HTERT RPE-1 (cell line): Measurements from ENCODE around the gene SIGLEC9.

Experiments used
- in situ Hi-C: fragments of 300-500 bp; cut with MboI; formaldehyde crosslinking; loops from 4 replicates; pipeline ENCODE4 v1.14.3; 2020; ENCODE audit warnings: low sequenced_read_pairs

SIGLEC9 gene

DNA sequence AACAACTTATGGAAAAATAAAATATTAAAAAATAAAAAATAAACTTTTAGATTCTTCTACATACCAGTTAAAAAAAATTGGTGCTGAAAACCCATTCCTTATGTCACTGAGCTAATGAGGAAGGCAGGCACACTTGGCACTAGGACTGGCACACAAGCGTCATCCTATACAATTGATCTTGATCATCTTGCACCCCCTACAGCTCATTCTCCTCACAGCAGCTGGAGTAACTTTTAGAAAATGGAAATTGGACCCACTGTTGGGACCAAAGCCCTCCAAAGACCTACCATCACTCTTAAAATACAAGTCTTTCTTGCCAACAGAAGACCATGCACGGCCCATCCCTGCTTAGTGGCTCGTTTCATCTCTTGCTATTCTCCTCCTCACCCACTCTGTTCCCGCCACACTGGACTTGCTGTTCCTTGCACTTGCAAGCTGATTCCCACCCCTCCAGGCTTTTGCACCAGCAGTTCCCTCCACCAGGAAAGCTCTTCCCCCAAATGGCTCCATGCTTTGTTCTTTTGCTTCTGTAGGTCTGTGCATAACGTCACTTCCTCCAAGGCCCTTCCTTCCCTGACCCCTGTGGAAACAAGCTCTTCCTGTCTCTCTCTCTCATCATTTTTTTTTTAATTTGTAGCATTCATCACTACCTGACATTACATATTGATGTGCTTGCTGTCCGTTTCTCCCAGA is 28.1 kb upstream of the SIGLEC9 start:
- in situ Hi-C loops, result no loop called here

DNA sequence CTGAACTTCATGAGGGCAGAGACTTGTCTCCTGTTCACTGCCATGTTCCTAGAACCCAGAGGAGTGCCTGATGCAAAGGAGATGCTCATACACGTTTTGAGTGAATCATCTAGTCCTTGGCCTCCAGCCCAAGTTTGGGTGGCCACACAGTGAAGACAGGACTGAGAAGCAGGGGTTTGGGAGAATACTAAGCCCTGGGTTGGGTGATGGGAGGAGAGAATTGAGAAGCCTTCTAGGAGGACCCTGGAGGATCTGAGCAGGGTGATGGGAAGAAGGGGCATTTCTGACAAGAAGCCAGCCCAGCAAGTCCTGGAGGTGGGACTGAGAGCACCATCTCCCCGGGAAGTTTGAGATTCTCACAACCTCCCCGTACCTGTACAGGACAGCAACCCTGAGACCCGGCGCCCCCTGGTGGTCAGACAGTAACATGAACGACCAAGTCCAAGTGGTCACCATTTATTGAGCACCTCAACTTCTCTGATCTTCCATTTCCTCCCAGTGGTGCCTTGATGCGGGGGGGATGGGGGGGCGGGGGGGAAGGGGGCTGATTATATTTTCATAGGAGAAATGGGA is 27.5 kb upstream of the SIGLEC9 start:
- in situ Hi-C loops, result no loop called here

DNA sequence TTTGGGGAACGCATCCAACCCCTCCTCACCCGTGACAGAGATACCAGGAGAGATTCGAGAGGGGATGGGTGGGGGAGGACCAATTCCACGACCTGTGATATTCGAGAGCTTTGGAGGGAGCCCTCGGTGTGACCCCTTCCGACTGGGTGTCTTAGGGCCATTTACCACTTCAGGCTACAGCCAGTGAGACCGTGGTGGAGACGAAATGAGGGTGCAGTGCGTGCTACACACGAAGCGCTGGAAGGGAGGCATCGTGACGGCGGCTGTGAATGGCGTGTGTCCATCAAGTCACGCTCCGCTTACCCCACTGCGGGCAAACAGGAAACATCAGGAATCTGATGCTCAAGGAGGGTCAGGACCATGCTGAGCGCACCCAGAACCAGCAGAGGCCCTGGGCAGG is 26.9 kb upstream of the SIGLEC9 start:
- in situ Hi-C loops, result no loop called here

DNA sequence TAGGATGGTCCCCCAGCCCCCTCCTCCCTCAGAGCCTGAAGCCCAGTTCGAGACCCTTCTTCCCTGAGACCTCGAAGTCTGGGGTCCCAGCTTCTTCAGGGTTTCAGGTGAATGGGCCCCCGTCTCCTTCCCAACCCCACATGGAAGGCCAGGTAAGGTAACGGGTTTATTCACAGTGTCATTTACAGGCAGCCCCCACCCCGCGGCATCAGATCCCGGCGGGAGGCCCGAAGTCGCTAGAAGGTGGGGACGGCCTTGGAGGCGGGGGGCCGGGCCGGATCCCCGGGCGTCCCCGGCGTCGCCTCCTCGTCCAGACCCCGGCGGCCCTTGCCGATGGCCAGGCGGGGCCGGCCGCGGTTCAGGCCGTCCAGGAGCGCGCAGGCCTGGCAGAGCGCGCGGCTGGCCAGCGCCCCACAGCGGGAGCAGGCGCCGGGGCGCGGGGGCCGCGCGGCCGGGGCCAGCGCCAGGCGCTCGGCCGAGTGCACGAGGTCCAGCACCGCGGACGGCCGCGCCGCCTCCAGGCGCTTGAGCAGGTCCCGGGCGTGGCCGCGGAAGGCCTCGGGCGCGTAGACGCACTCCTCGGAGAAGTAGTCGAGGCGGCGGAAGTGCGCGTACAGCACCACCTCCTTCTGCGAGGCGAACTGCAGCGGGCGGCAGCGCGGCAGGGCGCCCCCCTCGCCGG is 26.2 kb upstream of the SIGLEC9 start:
- in situ Hi-C loops, result no loop called here

DNA sequence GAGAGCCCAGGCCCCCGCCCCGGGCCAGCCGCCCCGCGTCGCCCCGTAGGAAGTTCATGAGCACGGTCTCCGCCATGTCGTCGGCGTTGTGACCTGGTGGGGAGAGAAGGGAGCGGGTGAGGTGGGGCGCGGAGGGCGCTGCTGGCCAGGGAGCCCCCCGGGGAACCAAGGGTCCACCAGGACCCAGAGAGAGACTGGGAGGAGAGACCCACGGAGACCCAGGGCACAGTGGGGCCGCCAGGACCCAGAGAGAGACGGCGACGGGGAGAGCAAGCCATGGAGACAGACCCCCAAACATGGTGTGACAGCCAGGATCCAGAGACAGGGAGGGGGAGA is 25.7 kb upstream of the SIGLEC9 start:
- in situ Hi-C loops, result no loop called here

DNA sequence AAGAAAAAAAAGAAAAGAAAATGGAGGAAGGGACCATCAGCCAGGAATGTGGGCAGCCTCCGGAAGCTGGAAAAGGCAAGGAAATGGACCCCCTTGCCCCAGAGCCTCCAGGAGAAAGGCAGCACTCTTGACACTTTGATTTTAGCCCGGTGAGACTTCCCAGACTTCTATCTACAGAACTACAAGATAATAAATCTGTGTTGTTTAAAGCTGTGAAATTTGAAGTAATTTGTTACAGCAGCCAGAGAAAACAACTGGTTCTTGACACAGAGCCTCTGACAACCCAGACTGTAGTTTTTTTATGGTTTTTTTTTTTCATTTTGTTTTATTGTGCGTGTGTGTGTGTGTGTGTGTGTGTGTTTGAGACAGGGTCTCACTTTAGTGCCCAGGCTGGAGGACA is 24.1 kb upstream of the SIGLEC9 start:
- in situ Hi-C loops, result no loop called here

DNA sequence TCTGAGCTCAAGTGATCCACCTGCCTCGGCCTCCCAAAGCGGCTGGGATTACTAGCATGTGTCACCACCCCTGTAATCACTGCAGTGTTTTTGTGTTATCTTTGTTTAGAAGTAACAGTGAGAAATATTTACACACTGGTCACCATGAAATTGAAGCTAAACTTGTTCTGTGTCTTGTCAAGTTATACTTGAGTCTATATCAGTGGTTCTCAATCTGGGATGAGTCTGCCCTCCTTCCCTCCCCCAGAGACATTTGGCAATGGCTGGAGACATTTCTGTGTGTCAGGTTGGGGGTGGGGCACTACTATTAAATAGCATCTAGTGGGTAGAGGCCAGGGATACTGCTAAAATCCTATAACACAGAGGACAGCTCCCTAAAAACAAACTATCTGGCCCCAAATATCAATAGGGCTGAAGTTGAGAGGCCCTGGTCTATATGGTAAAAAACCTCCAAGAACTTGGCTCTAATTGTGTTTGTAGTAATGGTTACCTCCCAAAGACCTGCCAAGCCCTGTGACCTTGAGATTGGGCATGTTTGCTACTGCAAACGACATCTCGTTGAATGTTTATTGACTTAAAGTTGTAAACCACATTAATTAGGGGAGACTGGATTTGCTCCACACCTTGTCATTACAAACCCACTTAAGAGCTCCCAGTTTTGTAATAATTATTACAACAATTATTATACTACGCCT is 23.4 kb upstream of the SIGLEC9 start:
- in situ Hi-C loops, result no loop called here

DNA sequence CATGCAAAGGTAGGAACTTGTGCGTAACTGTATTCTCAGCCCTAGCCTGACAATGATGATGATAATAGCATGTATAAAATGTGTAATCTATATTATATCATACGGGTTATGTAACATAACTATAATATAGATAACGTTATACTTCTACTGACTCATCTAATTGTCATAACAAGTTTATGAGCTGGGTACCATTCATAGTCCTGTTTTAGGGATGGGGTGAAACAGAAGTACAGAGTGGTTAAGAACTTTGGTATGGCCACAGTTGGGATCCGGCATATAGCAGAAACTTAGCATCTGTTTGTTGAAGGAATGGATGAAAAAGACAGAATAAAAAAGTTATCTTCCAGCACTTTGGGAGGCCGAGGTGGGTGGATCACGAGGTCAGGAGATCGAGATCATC is 21.7 kb upstream of the SIGLEC9 start:
- in situ Hi-C loops, result no loop called here

DNA sequence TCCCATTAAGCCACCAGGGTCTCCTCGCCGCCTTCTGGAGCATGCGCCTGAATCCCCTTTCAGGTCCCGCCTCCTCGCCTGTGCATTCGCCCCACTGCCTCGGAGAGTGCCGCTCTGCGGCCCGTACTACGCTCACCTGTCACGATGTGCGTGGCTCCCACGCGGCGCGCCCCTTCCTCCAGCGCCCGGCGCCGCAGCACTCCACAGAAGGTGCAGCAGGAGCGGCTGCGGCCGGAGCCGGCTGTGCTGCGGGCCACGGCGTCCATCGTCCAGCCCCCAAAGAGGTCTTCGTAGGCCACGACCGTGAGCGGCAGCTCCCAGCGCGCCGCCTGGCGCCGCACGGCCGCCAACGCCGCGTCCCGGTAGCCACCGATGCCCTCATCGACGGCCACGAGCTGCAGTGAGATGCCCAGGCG is 20.8 kb upstream of the SIGLEC9 start:
- in situ Hi-C loops, result no loop called here

DNA sequence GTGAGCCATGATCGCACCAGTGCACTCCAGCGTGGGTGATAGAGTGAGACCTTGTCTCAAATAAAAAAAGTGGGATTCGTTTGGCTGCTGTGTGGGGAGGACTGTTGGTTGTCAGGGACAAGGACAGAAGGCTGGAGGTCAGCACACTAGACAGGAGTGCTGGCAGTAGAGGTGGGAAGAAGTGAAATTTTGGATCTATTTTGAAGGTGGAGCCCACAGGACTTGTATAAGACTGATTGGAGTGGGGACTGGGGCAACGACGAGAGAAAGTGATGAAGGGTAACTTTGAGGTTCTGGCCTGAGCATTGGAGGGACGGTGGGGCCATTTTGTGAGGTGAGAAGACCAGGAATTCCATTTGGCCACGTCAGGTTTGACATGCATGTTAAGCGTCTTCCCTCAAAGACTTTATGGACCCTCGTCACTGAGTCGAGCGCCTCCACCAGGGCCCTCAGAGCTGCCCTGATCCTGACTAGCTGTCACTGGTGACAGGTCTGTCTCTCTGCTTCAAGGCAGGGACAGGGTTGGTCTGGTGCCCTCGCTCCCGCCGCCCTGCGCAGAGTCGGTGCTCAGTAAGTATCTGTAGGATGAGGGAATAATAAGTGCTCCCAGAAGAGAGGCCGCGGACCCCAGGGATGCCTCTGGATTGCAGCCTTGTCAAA is 17.2 kb upstream of the SIGLEC9 start:
- in situ Hi-C loops, result no loop called here

DNA sequence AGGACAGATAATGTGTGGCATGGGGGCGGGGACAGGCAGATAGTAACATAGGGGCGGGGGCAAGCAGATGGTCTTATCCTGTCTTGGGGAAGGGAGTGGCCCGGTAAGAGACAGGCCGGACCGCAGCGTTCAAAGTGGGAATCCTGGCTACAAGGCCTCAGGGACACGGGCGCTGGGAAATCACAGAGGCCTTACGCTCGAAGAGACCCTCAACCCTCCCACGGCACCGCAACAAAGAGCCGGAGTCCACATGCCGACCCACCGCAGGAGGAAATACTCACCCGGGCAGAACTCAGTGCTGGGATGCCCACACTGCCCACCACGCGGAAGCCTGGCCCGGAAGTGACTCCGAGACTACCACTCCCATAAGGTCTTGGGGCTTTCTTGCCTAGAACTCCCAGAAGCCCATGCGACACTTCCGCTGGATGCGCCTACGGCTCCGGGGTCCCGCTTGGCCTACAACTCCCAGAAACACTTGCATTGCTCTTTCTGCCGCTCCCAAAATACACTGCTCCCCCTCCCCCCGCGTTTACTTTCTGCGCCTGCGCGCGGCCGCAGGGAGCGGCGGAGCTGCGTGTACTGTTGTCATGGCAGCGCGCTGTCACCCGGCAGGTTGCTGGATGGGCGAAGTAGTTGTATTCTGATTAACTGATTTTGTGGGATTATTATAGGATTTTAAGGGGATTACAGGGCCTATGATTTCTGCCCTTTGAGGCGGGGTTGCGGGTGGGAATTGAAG is 16.5 kb upstream of the SIGLEC9 start, which contains the start of gene CTU1:
TSS of gene CTU1 (minus strand) at position 344 of the 739 bp plus-strand sequence. CDS start 3,840 bp downstream, outside the sequence.
- in situ Hi-C loops, result no loop called here

DNA sequence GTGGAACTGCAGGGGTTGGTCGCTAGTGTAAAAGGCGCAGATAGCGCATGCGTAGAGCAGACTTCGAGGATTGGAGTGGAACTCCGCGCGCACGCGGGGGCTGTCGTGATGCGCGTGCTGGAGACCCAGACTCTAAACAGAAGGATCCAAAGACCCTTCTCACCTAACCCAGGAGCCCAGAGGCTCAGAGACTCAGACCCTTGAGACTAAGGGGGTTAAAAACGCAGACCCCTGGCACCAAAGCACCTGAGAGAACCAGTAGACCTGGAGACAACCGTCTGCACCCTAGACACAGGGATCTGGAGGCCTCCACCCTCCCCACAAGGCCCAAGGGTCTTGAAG is 15.9 kb upstream of the SIGLEC9 start:
- in situ Hi-C loops, result no loop called here

DNA sequence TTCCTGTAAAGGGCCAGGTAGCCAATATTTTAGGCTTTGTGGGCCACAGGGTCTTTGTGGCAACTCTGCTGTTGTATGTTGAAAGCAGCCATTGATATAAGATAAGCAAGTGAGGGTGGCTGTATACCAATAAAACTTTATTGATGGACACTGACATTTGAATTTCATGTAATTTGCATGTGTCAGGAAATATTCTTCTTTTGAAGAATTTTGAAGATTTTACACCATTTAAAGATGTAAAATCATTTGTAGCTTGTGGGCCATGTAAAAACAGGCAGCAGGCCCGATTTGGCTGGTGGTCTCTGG is 14.1 kb upstream of the SIGLEC9 start:
- in situ Hi-C loops, result no loop called here

DNA sequence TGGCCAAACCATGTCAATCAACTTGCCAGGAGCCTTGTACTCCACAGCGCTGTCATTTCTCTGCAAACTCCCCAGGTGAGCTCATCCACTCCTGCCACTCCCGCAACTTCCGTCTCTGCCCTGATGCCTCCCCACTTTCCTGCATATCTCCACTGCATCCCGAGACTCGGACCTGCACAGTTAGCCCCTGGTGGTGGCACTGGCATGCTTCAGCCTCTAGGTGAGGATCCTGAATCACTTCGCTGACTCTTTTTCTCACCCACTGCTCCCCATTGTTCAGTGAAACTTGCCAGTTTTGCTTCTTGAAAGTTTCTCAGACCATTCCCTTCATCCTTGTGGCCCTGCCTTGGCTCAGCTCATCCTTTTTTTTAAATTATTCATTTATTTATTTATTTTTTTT is 13.1 kb upstream of the SIGLEC9 start:
- in situ Hi-C loops, result no loop called here

DNA sequence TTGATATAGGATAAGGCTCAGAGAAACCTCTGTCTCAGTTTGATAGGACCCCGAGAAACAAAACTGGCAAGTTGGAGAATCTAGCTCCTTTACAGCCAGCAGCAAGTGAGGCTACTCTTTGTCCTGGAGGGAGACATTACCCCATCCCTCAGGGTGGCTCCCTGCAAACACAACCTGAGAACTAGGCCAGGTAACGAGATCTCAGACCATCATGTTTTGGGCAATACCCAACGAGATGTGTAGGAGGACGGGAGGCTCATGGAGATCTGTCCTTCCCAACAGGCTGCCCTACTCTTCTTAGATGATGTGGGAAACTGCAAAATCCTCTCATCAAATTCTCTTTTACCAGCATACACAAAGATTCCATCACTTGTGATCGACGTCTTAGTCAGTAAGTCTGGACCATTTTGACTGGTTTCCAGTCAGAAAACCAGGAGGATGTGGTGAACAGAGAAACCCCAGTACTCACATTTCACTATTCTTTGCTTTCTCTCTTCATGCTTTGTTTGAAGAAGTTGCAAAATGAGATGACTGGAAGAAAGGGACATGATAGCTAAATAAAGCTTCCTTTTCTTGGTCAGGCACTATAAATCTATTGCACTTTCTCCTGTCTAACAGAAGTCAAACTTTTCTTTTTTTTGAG is 10.5 kb upstream of the SIGLEC9 start:
- in situ Hi-C loops, result no loop called here

DNA sequence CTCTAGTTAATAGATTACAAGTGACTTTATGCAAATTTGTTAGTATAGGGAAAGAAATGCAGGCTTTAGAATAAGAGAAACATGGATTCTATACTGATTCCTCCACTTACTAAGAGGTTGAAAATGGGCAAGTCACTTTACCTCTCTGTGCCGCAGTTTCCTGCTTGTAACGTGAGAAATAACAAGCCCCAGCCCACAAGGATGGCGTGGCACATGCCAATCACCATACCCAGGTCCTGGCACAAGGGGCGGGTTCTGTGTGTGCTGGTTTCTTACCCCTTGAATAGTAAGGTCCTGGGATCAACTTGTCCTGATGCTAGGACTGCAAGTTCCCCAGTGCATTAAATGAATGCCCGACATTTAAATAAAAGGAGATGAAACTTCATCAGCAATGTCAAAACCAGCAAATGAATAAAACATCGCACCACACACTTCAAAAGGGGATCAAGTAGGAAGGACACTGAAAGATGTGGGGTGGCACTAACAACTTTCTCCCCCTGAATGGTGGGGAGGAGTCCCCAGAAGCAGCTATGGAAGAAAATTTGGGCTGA is 7.9 kb upstream of the SIGLEC9 start:
- in situ Hi-C loops, result no loop called here

DNA sequence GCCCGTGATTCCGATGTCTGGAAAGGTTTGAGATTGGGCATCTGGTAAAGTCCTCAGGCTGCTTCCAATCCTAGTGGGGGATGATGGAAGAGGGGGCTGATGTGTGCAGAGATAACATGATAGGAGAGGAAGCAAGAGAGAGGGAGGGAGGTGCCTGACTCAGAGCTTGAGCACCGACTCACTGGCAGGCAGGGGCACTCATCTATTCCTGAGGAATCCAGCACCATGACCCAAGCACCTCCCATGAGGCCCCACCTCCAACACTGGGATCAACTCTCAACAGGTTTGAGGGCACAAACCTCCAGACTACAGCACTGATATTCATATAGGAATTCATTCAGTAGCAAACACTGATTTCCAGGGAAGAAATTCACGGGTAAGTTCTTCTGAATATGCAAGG is 5.6 kb upstream of the SIGLEC9 start:
- in situ Hi-C loops, result no loop called here

DNA sequence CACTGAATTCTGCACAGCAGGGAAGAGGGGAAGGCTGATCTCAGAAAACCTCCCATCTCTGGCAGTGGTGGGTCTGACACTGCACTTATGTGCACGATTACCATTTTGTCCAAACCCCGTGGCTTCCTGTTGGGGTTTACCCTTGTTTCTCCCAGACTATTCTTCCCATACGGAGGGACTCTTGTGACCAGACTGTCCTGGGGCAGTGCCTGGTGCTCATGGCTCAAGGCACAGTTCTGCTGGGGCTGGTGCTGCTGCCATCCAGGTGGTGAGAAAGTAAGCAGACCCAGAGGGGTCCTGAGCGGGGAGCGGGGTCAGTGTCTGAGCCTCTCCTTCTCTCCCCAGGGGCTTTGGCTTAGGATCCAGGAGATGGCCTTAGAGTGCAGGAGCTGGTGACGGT is 5.1 kb upstream of the SIGLEC9 start:
- in situ Hi-C loops, result no loop called here

DNA sequence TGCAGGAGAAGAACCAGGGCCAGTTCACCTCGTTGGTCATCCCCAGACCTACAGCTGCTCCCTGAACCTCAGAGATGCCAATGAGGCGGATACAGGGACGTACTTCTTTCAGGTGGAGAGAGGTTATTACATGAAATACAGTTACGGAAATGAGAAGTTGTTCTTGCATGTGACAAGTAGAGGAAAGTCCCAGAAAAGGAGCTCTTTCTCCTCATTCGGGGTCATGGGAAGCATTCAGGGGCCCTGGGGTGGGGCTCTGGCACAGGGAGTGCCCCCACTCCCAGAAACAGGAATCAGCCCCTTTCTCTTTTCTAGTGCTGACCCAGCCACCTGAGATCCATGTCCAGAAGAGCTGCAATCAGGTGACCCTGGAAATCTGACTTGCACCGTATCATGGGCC is 4.5 kb upstream of the SIGLEC9 start:
- in situ Hi-C loops, result no loop called here

DNA sequence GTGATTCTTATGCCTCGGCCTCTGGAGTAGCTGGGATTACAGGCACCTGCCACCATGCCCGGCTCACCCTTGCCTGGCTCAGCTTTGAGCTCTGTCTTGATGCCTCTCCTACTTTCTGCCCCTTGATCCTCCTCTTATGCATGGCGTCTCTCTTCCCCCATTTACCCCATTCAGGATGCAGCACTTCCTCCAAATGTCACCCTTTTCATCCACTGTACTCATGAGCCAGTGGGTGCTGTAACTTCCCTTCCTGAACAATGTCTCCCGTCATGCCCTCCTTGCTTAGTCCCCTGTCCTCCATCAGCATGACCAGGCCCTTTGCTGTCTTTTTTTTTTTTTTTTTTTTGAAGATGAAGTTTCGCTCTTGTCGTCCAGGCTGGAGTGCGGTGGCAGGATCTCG is 3.4 kb upstream of the SIGLEC9 start:
- in situ Hi-C loops, result no loop called here
